ENCODE results near the gene KRTAP19-8.

GRCh38 chr21:31045841-31046240 is 7.6 kb upstream of the KRTAP19-8 start:
- no peak for TF ChIP-seq EZH2 (IDR thresholded peaks at IDR 0.05)
- no peak for TF ChIP-seq POLR2AphosphoS5 (IDR thresholded peaks at IDR 0.05; ENCODE audit: borderline replicate concordance, low read depth, low read length)
